GM19193 (cell line): ENCODE data around the gene KAT2B.

Experiments used
- POLR2A ChIP-seq: IDR thresholded peaks from 4 replicates; pipeline ENCODE4 v1.6.1; 2011; ENCODE audit not compliant: insufficient read depth, insufficient read length; ENCODE audit errors: extremely low read depth

Gene KAT2B

DNA sequence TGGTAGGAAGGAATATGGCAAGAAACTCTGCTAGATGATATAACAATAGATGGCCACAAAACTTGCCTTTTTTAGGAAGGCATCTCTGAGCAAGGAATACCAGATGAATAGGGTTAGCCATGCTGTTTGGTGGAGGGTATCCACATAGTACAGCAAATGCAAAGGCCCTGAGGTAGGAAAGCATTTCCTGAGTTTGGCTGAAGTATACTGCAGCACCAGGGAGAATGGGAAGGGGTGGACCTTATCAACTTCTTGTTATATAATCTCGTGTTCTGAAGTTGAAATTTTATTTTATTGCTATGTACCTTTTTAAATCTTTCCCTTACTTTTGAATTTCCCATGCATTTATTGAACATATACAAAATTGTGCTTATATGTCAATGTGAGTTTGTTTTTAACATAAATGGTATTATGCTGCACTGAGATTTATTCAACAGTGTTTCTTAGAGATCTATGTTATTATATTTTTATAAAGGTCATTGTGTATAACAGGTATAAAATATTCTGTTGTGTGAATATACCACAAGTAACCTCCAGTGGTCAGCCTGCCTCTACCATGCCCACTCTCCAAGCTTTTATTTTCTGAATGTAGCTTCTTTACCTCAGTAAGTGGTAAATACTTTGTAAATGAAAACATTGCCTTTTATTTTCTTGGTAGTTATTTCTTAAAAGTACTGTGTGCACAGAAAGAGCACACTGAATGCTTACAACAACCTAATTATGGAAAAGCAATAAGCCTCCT lies 2.8 kb upstream of the KAT2B start:
- TF ChIP-seq POLR2A = no peak

DNA sequence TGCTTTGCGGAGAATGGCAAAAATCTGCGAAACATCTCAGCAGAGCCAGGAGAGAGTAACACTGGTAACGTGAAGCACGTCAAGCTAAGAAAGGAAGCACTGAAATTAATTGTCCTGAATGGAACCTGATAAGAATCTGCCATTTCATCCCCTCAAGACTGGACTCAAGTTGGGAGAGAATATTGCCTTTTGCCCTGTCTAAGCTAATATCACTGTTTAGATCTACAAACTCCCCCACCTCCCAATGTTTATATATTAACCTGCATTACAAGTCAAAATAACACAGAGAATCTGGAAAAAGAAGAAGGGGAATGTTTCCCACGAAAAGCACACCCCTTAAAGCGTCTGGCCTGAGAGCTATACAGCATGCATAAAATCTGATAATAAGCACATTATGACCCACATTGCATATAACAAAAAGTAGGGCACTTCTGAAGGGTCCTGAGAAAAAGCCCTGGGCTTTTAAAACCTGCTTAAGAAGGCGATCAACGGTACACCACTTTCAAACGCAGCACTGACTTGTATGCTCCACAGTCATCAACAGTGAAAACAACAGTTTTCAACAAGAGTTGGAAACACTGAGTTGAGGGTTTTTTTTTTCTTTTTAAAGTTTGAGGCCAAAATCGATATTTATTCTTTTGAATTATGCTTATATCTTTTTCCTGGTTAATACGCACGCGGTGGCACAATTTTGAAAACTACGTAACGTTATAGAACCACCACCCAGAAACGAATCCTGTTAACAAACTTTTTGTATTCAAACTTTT lies 1.4 kb upstream of the KAT2B start:
- TF ChIP-seq POLR2A = no peak

DNA sequence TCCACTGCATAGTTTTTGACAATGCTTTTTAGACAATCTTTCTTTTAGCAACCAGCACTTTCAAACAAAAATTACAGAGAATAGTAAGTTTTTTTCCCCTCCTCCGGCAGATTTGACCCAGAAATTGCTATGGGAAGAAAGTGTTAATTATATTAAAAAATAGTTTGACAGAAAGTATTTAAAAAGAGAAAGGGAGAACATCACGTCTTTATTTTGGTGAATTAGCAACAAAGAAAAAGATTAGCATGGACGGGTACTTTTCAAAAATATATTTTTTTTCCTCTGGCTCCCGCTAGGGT lies 831 bp upstream of the KAT2B start:
- no peak for TF ChIP-seq POLR2A

DNA sequence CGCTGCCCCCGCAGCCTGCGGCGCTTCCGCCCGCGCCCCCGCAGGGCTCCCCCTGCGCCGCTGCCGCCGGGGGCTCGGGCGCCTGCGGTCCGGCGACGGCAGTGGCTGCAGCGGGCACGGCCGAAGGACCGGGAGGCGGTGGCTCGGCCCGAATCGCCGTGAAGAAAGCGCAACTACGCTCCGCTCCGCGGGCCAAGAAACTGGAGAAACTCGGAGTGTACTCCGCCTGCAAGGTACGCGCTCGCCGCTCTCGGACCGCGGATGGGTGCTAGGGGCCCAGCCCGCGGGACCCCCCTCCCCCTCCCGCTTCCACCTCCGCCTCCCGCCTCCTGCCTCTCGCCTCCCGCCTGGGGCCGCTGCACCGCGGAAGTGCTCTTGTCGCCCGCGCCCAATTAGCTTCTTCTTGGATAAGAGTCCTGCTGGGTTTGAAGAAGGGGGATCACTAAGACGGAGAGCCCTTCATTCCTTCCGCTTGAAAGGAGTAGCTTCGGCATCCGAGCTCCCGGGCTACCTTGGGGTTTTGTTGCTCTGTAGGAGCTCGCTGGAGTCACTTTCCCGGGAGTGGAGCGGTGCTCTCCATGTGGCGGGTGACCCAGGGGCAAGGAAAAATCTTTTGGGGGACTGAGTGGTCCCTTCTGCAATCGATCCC lies 426 bp downstream of the KAT2B start:
- TF ChIP-seq POLR2A = no peak

DNA sequence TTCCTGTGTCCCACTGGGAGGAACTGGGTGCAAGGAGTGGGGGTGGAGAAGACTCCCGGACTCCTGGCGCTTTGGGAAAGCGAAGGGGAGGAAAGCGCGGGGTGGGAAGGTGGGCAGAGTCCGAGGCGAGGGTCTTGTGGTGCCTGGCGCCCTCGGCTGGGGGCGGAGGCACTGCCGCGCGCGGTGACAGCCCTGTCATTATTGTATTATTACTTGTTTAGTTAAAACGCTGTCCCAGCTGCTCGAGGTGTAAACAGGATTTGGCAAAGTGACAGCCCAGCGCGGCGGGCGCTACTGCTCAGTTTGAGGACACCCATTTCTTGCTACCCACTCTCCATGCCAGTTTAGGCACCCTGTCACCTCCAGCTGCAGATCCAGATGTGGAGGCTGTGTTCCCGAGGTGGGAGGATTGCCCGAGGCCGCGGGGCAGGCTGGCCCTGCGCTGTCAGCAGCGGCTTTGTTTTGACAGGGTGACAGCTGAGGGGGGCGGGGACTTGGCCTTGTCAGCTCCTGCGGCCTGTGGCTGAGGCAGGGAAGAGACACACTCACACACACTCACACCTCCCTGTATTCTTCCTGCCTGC lies 1.0 kb downstream of the KAT2B start:
- no peak for TF ChIP-seq POLR2A

DNA sequence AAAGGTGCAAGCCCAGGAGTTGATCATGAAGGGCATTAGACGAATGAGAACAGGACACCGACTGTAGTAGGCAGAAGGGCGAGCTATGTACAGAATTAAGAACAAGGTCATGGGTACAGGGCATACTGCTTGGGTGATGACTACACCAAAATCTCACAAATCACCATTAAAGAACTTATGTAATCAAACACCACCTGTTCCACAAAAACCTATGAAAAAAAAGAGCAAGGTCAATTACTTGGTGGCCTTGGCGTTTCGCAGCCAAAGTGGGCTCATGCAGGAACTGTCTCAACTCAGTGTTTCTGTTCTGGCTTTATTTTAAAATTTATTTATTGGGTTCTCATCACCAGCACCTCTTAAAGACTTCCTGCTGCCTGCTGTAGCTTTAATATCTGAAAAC lies 2.1 kb downstream of the KAT2B start:
- TF ChIP-seq POLR2A = no peak

DNA sequence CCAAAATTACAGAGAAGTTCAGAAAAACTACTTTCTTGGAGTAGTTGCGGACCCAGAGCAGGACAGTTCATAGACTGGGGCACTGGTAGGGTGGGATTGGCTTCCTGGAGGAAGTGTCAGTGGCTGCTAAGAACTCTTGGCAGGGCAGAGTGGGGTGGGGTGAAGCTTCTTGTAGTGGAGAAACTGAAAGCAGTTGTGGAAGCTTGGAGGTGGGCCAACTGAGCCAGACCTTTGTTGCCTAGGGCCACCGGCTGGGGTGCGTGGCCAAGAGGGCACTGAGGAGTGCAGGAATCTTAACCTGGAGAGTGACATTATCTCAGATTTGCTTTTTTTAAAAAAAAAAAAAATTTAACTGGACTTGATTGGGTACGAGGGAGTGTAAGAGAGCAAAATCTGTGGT lies 3.1 kb downstream of the KAT2B start:
- no peak for TF ChIP-seq POLR2A

DNA sequence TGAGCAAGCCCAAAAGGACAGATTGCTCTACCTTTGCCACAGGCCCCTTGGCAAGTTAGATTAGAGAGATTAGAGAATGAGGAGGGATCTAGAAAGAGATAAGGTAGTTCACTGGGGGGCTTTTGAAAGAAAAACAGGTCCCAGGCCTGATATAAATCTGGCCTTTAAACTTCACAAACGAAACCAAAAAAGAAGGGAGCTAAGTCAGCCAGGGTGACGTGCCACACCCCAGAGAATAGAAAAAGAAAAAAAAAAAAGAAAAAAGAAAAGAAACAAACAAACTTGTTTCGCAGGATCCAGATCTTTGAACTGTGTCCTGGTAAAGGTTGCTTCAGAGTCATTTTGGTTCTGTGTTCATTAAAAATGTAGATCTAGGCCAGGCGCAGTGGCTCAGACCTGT lies 3.6 kb downstream of the KAT2B start:
- TF ChIP-seq POLR2A = no peak

DNA sequence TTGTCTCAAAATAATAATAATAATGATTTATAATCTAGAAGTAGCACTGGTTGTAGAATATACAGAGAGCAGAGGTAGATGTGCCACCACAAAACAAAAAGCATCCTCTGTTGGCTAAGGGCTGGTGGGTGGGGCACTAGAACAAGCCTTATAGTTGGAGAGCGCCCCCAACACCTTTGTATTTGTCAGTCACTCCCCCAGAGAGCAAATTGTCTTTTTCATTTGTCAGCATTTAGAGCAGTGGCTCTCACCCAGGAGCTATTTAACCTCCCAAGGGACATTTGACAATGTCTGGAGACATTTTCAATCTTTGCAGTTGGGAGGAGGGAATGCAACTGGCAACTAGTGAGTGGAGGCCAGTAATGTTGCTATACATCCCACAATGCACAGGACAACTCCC lies 6.3 kb downstream of the KAT2B start:
- TF ChIP-seq POLR2A = no peak

DNA sequence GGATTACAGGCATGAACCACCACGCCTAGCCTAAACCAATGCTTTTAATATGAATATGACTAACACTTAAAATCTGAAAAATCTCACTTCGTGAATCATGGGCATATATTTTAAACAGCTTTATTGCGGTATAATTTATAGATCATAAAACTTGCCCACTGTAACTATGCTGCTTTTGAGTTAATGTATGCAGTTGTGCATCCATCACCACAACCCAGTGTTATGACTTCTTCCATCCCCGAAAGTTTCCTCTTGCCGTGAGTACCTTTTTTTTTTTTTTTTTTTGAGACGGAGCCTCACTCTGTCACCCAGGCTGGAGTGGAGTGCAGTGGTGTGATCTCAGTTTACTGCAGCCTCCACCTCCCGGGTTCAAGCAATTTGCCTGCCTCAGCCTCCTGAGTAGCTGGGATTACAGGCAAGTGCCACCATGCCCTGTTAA lies 7.1 kb downstream of the KAT2B start:
- TF ChIP-seq POLR2A = no peak

DNA sequence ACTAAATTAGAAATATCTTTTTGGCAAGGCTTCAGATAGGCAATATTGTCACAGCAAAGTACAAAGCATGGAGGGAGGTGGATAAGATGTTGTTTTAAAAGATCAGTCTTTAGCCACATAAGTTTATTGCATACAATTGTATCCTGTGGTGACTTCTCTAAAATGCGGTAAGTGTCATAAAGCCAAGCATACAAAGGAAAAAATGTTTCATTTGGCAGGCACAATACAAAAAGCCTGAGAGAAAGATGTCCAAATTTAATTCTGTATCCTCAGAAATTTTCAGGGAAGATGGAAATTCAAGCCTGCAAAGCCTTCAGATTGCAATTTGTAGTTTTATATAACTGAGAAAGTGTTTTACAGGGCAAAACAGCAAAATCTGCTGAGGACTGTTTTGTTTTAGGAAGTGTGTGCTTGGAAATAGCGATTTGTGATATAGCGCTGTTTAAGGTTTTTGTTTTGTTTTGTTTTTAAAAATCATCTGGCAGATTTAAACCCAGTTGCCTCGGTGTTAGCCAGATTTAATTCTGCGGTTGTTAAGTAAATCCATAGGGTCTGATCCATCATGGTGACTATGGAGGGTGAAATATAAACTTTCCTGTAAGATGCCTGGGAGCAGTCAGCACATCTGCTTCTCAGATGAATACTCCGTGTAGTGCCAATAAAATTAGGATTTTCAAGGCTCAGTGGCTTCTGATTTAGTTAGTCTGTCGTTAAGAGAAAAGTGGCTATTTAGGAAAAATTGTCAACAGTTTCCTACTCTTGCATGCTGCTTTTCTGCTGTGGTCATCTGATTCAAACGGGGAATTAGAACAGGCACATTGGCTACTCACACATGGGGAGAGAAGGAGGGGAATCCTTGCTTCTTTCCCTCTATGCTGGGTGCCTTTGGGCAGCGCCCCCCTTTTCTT lies 8.0 kb downstream of the KAT2B start:
- TF ChIP-seq POLR2A = no peak

DNA sequence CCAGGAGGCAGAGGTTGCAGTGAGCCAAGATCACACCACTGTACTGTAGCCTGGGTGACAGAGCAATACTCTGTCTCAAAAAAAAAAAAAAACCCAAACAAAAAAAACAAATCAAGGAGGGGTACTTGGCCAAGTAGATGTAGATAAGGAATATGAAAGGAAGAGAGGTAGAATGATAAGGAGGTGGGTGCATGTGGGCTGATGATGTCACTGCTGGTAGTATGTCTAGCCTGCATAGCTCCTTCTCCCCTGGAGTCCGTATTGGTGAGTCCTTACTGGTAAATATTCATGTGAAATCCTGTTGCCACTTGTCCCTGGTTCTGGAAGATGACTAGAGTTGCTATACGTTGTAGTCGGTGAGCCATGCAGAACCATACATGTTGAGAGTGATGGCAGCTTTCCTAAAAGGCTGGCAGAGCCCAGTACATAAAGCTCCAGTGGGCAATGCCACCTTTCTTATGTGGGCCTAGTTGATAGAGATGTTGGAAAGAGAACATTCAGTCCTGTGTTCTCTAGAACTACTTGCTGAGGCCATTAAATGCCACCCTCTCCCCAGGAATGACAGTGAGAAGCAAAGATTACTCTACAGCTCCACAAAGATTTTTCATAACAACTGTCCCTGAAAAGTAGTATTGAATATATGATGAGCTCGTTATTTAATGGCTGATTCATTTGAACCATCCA lies 11.0 kb downstream of the KAT2B start:
- TF ChIP-seq POLR2A = no peak

DNA sequence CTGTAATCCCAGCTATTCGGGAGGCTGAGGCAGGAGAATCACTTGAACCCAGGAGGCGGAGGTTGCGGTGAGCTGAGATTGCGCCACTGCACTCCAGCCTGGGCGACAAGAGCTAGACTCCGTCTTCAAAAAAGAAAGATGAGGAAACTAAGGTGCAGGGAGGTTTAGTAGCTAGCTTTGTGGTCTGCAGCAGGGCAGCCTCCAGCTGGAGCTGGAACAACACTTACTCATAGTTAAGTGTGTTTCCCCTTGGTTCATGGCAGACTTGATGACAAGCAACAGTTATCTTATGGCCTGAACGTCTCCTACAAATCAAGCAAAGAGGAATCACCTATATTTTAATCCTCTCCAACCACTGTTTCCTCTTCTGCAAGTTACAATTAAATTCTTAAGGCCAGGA lies 12.6 kb downstream of the KAT2B start:
- no peak for TF ChIP-seq POLR2A

DNA sequence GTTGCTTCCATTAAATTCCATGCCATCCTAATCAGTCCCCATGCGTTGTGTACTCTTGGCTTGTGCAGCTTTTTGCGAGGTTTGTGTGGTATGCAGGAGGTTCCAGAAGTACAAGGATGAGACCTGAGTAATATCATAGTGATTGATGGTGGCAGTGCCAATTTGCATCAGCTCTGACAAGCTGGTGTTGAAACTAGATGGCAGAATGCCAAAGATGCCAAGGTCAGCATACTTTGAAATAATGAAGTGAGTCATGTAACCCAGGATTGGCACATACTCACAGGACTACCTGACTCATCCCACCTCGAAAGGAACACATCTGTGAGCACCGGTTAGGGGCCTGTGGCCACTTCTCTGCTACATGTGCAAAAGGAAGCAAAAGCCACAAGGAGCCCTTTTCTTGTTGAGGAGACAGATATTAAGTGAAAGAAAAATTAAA lies 14.3 kb downstream of the KAT2B start:
- TF ChIP-seq POLR2A = no peak
